ENCODE measurements around the gene TMOD1. TPM values are rescaled to one million over a fixed set of nuclear protein-coding genes. Genes with fewer than 3 reads are reported as not detected.
A peak's percentile ranks its signal among the peaks of the same experiment; 100 is the strongest.
"Not testable (repeated sequence)": the region's sequence is repeated elsewhere in the genome, so short reads cannot be mapped to it uniquely, and the experiment has no call there.

Gene TMOD1
- total RNA-seq, 4 donors from 2014 or later = 1.8 to 4.9 (median 2.9) TPM

GRCh38 chr9:97573482-97574073, 72.1 kb downstream of the TMOD1 start:
- intact Hi-C loops (cut with DNase I; ENCODE audit: low total_unique reads) = no loop called here
- TF ChIP-seq POLR2A (IDR thresholded peaks at IDR 0.05) = no peak
- TF ChIP-seq CTCF (IDR thresholded peaks at IDR 0.05) = no peak
- DNase-seq (ENCODE audit: low spot score in 2 of 2) = peak in 1 of 2 donors; percentile 34
- no peak overlapping the region for H3K4me3 ChIP-seq (ENCODE audit: low read depth, poor library complexity, severe bottlenecking)
- WGBS, 2 donors = 81 to 87% methylated on average over 5 of the region's 5 CpGs

GRCh38 chr9:97574101-97574571, 72.7 kb downstream of the TMOD1 start:
- H3K4me3 ChIP-seq (ENCODE audit: low read depth, poor library complexity, severe bottlenecking); intact Hi-C loops (cut with DNase I; ENCODE audit: low total_unique reads): not testable (repeated sequence)
- peak in 1 of 2 donors; percentile 72 for DNase-seq (ENCODE audit: low spot score in 2 of 2)
- 95 to 97% methylated on average over 31 to 41 of the region's 47 CpGs for WGBS, 2 donors

- intact Hi-C loops (cut with DNase I; ENCODE audit: low total_unique reads); H3K4me3 ChIP-seq (ENCODE audit: low read depth, poor library complexity, severe bottlenecking): not testable (repeated sequence)
- DNase-seq (ENCODE audit: low spot score in 2 of 2) = peak in 1 of 2 donors; percentile 81
- 86% methylated on average over 20 to 21 of the region's 21 CpGs for WGBS, 2 donors
These were observed 73.6 kb downstream of the TMOD1 start for GRCh38 chr9:97574921-97575672.

- H3K4me3 ChIP-seq (ENCODE audit: low read depth, poor library complexity, severe bottlenecking) = no peak overlapping the region
- intact Hi-C loops (cut with DNase I; ENCODE audit: low total_unique reads) = no loop called here
- peak in 1 of 2 donors; percentile 61 for DNase-seq (ENCODE audit: low spot score in 2 of 2)
- TF ChIP-seq POLR2A (IDR thresholded peaks at IDR 0.05) = no peak
- no peak for TF ChIP-seq CTCF (IDR thresholded peaks at IDR 0.05)
- WGBS, 2 donors = 83 to 85% methylated on average over 11 of the region's 11 CpGs
These were observed 74.3 kb downstream of the TMOD1 start for GRCh38 chr9:97575673-97576200.

- intact Hi-C loops (cut with DNase I; ENCODE audit: low total_unique reads) = no loop called here
- DNase-seq (ENCODE audit: low spot score in 2 of 2) = peak in 1 of 2 donors; percentile 75
- TF ChIP-seq POLR2A (IDR thresholded peaks at IDR 0.05) = no peak
- TF ChIP-seq CTCF (IDR thresholded peaks at IDR 0.05) = no peak
- no peak overlapping the region for H3K4me3 ChIP-seq (ENCODE audit: low read depth, poor library complexity, severe bottlenecking)
- WGBS, 2 donors = 75 to 80% methylated on average over 5 of the region's 5 CpGs
These were observed 75.6 kb downstream of the TMOD1 start for GRCh38 chr9:97577051-97577450.

- DNase-seq (ENCODE audit: low spot score in 2 of 2) = peak in 1 of 2 donors; percentile 82
- H3K4me3 ChIP-seq (ENCODE audit: low read depth, poor library complexity, severe bottlenecking) = no peak overlapping the region
- intact Hi-C loops (cut with DNase I; ENCODE audit: low total_unique reads) = no loop called here
- 74 to 78% methylated on average over 5 of the region's 5 CpGs for WGBS, 2 donors
- no peak for TF ChIP-seq POLR2A (IDR thresholded peaks at IDR 0.05)
- TF ChIP-seq CTCF (IDR thresholded peaks at IDR 0.05) = no peak
These were observed 77.4 kb downstream of the TMOD1 start for GRCh38 chr9:97578846-97579245.
